ENCODE measurements around the gene NTM.

The NTM gene

DNA sequence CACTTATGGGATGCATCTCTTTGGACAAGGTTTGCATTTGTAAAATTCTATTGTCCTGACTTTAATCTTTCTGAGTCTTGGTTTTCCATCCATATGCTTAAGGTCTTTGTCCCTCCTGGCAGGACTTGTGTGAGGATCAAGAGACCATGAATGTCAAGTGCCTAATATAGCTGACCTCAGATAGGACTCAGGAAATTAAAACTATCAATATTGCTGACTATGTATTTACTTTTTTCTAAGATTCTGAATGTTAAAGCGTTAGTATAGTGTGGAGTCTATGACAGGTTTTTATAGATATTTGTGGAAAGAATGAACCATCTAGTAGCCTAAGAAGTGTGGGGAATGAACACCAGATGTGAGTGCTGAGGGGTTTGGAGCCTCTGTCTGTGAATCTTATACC lies 637.8 kb downstream of the NTM start:
- no peak for DNase-seq (ENCODE audit: low read depth)

DNA sequence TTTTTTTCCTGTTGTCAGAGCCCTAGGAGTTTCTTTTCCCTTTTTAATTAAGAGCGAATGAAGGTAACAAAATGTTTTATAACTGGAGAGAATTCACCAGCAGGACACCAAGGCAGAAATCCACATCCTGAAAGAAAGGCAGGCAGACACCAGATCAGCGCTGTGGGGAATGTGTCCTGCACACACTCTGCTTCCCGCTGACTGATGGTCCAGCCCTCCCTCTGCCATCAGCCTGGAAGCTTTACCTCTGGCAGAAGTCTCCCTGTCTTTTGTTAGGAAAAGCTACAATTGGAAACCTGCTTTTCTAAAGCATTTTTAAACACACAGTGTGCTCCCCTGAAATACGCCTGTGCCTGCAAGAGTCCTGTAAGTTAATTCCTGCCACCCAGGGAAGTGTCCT lies 638.5 kb downstream of the NTM start:
- no peak for DNase-seq (ENCODE audit: low read depth)

DNA sequence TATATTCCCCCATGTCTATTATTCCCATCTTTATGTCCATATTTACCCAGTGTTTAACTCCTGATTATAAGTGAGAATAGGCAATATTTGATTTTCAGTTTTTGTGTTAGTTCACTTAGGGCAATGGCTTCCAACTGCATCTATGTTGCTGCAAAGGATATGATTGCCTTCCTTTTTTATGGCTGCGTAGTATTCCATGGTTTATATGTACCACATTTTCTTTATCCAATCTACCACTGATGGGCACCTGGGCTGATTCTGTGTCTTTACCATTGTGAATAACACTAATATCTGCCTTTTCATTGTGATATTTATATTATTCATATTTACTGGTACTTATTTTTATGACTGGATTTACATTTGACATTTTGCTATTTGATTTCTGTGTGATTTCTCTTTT lies 649.6 kb downstream of the NTM start:
- DNase-seq (ENCODE audit: low read depth) = no peak

DNA sequence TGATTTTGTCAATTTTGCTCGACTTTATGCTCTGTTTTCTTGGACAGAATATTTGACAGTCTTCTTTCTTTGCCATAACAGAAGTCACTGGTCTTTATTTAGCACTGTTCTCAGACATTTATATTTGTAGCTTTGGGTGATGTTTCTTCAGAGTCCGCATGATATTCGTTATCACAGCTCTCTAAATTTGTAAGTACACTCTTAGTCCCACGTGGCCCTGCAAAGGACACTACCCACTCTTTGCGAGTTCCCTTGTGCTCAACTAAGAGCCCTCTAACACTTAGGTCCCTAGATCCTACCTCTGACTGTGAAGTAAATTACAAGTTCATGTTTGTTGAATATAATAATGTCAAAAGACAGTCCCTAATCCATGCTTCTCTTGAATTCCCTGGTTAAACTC lies 651.9 kb downstream of the NTM start:
- DNase-seq (ENCODE audit: low read depth) = no peak

DNA sequence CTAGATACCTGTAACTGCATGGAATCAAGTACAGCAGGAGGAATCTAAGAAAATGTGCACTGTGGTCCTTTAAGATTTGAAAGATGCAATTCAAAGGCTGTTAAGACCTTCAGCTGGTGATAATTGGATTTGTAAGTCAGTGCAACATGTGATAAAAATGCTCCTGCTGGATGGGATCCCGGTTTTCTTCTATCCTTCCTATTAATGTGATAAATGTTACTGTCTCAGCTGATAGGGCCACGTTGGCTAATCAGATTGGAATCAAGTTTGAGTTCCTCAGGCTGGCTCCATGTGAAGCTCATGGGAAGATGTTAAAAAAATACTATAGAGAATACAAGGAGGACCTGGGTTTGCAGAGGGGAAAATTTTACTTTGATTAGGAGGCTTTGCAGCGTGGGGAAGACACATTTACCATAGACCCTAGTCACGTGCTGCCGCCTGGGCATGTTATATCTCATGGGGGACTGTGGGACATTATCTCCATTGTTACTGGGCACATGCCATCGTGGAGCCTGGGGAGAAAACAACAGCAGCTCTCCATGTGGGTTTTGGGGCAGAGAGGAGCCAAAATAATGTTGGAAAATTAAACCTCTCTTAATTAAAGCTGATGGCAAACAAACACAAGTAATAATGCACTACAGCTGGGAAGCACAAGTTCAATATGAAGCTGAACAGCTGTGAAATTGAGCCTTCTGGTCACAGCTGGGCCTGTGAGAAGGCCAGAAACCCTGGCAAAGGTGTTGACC lies 652.5 kb downstream of the NTM start:
- DNase-seq (ENCODE audit: low read depth) = no peak

DNA sequence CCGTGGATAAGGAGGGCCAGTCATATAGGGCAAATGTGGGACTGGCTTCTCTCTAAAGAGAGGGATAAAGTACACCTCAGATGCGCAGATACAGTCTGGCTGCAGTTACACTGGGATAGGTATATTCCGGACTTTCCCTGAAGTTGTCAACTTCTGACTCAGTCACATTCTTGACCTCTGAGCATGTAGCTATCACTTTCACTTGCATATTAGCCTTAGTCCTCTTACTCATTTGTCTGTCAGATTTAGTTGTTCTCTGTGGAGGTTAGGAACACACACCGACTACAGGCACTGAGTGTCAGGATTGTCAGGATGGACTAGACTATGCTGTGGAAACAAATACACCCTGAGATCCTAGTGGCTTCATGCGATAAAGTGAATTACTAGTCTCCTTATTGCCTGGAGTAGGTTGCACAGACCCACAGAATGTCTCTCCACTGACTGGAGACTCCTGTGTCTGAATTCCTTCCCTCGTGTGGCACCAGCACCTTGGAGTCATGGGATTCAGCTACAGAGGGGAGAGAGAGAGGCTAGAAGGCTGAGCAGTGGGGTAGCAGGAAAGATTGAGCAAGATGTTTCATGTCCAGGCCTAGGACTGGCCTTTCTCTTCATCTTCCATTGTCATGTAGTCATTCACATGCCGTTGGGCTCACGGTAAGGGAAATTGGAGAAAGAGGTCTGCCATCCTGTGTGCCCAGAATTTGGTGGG lies 654.3 kb downstream of the NTM start:
- no peak for DNase-seq (ENCODE audit: low read depth)

DNA sequence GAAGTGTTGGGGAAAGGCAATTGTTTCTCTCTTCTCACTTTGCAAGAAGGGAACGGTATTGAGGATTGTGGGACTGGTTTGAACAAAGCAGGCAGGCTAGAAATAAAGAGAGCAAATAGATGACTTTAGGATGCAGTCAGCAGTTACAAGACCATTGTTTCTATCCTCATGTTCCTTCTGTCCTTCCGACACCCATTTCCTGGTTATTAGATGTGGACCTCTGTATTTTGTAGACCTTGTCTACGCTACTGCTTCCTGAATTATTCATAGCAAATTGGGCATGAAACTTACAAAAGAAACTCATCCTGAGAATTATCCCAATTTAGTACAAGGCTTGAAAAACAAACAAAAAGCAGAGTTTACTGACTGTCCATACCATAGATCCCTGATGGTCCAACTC lies 656.3 kb downstream of the NTM start:
- no peak for DNase-seq (ENCODE audit: low read depth)

DNA sequence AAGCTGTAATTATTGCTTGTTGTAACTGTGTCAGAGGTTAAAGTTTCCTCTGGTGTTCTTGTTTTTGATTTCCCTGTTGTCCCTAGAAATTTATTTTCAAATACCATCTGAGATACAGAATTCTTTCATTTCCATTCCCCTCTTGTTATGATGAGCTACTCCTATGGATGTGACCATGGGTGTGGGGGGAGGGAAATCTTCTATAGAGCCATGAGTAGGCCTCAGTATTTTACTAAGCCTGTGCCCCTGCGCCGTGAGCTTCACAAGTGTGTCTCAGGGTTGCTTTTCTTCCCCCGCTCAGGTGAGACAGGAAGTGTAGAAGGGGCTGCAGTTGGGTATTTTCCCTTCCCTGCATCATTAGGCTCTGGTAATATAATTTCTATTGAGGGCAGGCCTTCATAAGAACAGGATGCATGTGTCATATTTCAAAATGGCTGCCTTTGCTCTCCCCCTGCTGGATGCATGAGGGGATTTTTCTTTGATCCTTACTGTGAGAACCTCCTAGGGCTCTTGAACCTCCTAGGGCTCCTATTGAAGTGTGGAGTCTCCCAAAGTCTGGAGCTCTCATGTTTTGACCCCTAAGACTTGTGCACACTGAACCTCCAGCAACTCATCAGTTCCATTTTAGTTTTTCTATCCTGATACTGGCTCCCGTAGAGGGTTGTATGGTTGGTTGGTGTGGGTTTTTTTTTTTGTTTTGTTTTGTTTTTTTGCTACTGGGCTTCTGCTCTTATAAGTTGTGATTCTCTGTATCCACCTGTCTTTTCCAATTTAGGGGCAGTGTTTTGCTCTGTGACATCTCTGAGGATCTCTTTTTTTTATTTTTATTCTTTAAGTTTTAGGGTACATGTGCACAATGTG lies 658.2 kb downstream of the NTM start:
- DNase-seq (ENCODE audit: low read depth) = no peak

DNA sequence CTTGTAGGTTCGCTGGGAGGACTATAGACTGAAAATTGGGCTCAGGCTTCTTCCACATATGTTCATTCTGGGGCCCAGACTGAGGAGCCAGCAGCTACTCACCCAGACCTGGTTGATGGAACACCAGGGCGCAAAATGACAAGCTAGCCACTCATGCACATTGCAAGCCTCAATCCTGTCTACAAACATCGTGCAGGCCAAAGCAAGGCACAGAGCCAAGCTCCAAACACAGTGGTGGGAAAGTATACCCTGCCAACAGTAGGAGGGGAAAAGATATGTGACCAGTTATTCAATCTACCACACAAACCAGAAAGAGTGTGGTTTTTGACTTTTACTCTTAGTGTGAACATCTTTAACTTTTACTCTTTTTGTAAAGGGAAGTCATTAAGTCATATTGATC lies 660.5 kb downstream of the NTM start:
- no peak for DNase-seq (ENCODE audit: low read depth)

DNA sequence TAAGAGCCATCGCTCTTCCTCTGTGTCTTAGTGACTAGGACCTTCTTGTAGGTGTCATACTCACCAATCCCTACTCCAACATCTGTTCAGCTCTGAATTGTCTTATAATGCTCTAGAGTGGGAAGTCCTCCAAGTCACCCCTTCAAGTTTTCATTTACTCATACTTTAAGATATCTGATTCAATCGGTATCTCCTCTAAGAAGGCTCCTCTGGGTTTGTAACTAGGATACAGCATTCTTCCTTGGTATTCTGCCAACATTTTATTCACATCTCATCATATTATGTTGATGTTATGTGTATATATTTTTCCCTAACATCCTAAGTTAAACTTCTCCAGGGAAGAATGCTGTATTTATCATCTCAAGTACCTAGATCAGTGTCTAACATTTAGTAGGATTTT lies 662.1 kb downstream of the NTM start:
- DNase-seq (ENCODE audit: low read depth) = no peak

DNA sequence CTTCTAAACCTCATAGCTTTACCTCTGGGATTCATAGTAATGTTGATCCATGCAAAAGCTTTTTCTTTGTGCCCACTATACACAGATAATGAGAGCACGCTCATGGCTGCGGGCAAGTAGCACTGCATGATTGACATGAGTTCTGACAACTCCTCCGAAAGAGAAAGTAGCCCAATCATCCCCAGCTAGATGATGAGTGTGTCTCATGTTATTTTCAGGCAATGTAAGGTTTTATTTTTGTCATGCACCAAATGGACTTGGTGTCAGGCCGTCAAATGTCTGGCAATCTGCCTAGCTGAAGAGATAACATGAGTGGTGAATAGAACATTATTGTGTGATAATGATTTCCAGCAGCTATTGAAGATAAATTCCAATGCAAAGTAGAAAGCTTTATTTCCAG lies 662.6 kb downstream of the NTM start:
- DNase-seq (ENCODE audit: low read depth) = no peak

DNA sequence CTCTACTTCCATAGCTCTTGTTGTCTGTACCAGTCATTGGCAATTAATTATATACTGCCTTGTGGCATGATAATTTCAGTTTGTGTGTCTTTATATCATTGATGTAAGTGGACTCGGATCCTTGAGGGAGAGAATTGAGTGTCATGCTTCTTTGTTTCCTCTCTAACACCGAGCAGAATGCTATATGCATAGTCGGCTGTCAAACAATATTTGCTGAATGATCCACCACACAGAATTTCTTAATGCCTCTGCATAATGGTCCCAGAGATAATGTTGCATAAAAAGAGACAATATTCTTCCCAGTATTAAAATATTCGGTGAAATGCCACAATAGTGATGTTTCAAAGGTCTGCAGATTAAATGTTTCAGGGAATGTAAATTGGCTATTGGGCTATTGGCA lies 664.8 kb downstream of the NTM start:
- DNase-seq (ENCODE audit: low read depth) = no peak

DNA sequence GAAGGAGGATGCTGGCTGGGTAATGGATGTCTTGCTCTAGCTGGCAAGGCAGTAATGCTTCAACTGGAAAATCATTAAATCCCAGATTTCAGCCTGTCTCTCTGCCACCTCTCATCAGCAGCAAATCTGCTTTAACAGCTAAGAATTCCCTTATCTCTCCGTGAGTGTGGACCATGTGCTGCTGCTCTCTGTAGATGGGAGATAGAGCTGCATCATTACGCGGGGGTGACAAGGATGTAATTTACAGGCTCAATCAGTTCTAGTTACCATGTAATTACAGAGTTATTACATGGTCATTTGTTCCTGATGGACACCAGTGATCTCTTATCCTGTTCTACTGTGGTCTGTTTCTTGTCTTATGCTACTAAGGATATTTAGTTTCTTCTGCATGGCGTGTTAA lies 665.4 kb downstream of the NTM start:
- DNase-seq (ENCODE audit: low read depth) = no peak

DNA sequence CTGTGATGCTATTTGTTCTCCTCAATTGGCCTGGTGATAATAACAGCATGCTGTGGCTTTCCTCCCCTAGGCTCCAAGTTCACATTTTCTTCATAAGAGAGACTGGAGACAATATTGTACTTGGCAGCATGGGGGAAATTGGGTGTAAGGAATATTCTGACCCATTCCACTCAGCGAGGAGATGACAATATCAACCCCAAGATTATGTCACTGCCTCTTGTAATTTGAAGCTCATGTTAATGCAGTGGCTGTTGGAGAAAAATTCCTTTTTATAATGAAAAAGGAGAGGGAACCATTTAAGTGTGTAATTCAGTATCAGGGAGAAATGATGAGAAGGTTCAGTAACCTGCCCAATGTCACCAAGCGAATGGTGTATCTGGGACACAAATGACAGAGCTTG lies 665.8 kb downstream of the NTM start:
- no peak for DNase-seq (ENCODE audit: low read depth)

DNA sequence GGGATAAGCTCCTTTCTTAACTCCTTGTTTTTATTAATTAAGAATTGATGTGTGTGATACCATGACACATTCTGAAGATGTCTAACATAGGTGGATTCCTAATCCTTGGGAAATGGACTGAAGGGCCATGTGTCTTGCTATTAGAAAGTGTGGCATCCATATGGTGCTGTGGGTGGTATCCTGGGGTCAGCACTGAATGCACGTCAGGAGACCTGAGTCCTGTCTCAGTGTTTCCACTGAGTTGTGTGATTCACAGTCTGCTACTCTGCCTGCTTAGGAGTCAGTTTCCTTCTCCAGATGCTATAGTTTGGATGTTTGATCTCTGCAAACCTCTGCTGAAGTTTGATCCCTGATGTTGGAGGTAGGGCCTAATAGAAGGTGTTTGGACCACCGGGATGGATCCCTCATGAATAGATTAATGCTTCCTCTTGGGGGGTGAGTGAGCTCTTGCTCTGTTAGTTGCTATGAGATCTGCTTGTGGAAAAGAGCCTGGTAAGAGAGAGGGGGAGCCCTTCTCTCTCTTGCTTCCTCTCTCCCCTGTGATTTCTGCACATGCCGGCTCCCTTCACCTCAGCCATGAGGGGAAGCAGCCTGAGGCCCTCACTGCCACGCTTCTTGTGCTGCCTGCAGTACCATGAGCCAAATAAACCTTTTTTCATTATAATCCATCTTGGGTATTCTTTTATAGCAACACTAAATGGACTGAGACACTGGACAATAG lies 666.5 kb downstream of the NTM start:
- no peak for DNase-seq (ENCODE audit: low read depth)

DNA sequence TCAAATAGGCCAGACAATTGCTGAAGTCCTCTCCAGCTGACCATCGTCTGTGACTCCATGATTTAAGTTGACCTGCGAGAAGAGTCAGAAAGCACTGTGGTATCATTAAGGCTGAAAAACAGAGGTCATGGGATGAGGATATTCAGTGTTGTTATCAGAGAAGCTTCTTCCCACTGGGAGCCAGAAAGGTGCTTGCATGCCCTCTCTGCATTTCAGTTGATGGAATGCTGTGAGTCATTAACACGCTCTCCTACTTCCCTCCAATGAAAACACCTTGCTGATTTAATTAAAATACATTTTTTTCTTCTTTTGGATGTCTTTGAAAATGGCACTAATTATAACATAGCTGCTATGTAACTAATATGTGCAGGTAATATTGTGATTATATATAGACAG lies 667.0 kb downstream of the NTM start:
- no peak for DNase-seq (ENCODE audit: low read depth)

DNA sequence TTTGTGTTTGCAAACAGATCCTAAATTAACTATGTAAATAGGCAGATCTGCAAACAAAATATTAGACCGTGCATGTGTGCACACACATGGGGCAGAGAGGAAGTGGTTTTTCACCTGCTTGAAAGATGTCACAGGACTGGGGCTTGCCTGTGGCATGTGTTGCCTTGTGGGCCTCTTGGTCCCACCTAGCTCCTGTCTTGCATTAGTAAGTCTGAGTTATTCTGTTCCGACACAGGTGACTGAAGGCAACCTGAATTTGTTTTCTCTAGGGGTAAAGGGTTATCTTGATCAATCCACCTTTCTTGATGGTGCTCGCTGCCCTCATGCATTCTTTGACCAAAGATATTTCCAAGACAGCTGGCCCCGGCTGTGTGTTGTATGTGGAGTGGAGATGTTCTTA lies 667.5 kb downstream of the NTM start:
- no peak for DNase-seq (ENCODE audit: low read depth)

DNA sequence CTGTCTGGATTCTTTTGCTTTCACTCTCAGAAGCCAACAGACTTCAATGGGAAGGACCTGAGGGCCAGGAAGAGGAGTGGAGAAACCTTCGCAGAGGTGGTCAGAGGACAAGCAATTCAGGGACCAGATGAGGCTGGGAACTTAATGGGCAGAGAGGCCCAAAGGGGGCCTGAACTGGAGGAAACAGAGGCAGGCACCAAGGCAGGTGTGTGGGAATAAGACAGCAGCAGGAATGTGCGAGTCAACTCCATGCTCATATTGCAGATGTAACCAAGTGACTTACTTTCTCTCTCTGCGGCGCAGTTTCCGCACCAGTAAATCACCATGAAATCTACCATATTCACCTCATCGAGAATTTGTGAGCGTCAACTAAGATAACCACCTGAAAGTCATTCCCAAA lies 669.1 kb downstream of the NTM start:
- no peak for DNase-seq (ENCODE audit: low read depth)

DNA sequence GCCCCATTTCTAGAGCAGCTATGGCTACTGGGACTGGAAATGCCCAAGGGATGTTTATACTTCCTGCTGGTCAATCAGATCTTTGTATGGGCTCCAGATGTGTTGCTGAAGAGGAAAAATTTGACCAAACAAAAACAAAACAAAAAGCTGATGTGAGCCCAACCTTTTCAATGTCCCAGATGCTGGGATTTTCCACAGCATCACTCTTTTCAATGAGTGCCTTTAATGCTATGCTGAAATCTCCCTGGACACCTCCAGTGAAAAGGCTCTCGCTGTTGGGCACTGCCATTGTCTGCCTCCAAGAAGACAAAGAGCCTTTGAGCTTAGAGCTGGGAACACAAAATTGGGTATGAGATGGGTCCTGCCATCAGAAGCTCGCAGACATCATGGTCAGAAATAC lies 671.9 kb downstream of the NTM start:
- no peak for DNase-seq (ENCODE audit: low read depth)

DNA sequence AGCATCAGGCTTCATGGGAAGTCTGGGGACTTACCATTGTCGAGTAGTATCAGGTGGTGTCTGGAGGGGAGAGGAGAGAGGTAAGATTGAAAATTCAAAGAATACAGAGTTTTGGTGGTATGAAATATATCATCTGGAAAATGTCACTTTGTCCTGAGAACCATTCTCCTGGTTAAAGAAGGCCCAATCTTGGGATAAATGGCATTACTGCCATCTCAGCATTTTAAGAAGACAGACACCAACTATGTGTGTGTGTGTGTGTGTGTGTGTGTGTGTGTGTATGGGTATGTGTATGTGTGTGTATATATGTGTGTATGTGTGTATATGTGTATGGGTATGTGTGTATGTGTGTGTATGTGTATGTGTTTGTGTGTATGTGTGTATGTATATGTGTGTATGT lies 673.3 kb downstream of the NTM start:
- no peak for DNase-seq (ENCODE audit: low read depth)

DNA sequence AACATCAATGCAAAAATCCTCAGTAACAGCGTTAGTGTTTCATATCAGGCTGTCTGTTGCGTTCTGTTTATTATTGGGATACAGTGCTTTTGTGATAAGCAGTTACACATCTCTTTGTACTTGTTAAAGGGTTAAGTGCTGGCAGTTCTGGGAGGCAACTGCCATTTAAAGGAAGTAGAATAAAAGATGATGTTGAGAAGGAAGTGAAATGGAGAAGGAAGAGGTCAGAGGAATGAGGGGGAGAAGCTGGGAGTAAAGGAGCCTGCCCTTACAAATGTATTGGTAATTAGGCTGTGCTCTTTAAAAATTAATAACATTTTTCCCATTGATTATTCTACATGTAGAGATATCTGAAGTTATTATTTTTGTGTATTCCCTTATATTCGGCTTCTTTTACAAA lies 674.7 kb downstream of the NTM start:
- no peak for DNase-seq (ENCODE audit: low read depth)

DNA sequence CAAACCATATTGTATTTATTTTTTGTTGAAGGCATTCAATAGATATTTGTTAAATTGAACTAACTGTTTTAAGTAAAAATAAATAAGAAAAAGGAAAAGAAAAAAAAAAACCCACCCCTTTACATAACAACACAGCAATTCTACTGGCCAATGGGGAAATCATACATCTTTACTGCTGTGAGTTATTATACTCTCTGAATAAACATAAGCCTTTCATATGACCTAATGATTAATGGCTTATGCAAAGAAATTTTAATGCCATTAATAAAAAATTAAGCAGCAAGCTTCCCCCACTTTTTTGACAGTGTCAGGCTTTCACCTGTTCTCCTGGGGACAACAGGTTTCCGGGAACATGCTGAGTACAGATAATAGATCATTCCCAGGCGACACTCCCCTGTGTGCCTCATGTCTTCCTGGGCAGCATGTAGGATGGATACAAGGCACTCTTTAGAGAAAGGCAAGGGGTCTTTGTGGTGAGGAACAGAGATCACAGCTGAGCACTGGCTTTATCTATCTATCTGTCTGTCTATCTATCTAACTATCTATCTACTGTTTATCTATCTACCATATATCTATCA lies 676.0 kb downstream of the NTM start:
- no peak for DNase-seq (ENCODE audit: low read depth)

Data from activated T-helper 1 cell treated with Interleukin-2 at 50 U/mL for 16 hours (primary cell).